ENCODE measurements around the gene PCLO. TPM values are rescaled to one million over a fixed set of nuclear protein-coding genes. Genes with fewer than 3 reads are reported as not detected.

Gene PCLO
- total and polyA plus RNA-seq, 9 of the 15 experiments (the other 6 are each of a cell fraction or from before 2014, with no cell fraction given) = under 0.01 to 0.01 TPM; not detected in 7

DNA sequence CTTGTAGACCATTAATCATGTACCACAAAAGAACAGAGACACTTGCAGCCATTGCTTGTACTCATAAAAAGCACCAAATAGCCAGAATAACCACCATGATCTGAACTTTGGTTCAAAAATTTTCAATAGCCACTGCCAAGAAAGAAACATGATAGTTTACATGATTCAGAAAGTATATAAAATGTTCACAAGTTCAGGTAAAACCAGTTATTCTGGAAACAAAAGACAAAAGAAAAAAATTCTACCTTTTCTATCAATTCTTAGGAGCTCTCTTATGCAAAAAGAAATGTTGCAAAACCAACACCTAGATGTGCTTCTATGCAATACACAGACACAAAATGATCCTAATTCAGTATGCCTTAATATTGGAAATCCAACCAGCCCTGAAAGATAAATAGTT lies 108.7 kb downstream of the PCLO start:
- no peak for ATAC-seq
- H3K4me1 ChIP-seq (replicated peaks in 1 of 2; ENCODE audit: control insufficient read depth in 2 of 2, insufficient read depth in 2 of 2, low read length in 2 of 2) = no peaks in the 10 kb centered on the region
- H3K9me3 ChIP-seq (replicated peaks; ENCODE audit: control insufficient read depth, insufficient read depth, low read depth, low read length) = no peaks in the 10 kb centered on the region; the same call in none of the 2 replicates
- no peak overlapping the region for H2AFZ ChIP-seq (ENCODE audit: low read depth, low read length)
- no peak for DNase-seq (ENCODE audit: extremely low read depth in 1 of 4, low spot score in 3 of 4)
- no TSS peak for BruUV-seq (replicated peaks)
- no peaks in the 10 kb centered on the region for H4K20me1 ChIP-seq (replicated peaks; ENCODE audit: control insufficient read depth, insufficient read depth, low read length)
- in situ Hi-C loops (cut with MboI) = no loop called here
- no peak overlapping the region for H3K27ac ChIP-seq (ENCODE audit: extremely low read depth, low read depth, low read length)
- H3K9ac ChIP-seq (ENCODE audit: insufficient read depth in 1 of 2, low read depth in 2 of 2, low read length in 2 of 2) = no peak overlapping the region
- intact Hi-C loops (cut with micrococcal nuclease) = no loop called here
- FAIRE-seq = no peak
- POLR2A ChIA-PET = no interaction called here
- H3K4me2 ChIP-seq (ENCODE audit: insufficient read depth, low read length) = no peak overlapping the region
- H3K4me3 ChIP-seq = no peak overlapping the region
- no peaks in the 10 kb centered on the region for H3K79me2 ChIP-seq (ENCODE audit: control insufficient read depth, insufficient read depth, low read length)
- no peaks in the 10 kb centered on the region for H3K36me3 ChIP-seq (ENCODE audit: control insufficient read depth, insufficient read depth, low read length)
- no peaks in the 10 kb centered on the region for H3K9me1 ChIP-seq (ENCODE audit: control insufficient read depth, insufficient read depth, low read length)
- CTCF ChIA-PET (ENCODE audit: low intra/inter-chr PET ratio) = no interaction called here
- H3K27me3 ChIP-seq (ENCODE audit: control insufficient read depth in 2 of 2, insufficient read depth in 2 of 2, low read length in 2 of 2) = no peaks in the 10 kb centered on the region
- TF ChIP-seq, protein P1, sequence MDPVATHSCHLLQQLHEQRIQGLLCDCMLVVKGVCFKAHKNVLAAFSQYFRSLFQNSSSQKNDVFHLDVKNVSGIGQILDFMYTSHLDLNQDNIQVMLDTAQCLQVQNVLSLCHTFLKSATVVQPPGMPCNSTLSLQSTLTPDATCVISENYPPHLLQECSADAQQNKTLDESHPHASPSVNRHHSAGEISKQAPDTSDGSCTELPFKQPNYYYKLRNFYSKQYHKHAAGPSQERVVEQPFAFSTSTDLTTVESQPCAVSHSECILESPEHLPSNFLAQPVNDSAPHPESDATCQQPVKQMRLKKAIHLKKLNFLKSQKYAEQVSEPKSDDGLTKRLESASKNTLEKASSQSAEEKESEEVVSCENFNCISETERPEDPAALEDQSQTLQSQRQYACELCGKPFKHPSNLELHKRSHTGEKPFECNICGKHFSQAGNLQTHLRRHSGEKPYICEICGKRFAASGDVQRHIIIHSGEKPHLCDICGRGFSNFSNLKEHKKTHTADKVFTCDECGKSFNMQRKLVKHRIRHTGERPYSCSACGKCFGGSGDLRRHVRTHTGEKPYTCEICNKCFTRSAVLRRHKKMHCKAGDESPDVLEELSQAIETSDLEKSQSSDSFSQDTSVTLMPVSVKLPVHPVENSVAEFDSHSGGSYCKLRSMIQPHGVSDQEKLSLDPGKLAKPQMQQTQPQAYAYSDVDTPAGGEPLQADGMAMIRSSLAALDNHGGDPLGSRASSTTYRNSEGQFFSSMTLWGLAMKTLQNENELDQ (CRISPR knock-in tag; IDR thresholded peaks at IDR 0.05; ENCODE audit: borderline replicate concordance) = no peak
- TF ChIP-seq HDAC1 (IDR thresholded peaks at IDR 0.05) (no peak), KLF13 (tag; IDR thresholded peaks at IDR 0.05; ENCODE audit: borderline replicate concordance, low read depth) (no peak), TRIM24 (IDR thresholded peaks at IDR 0.05) (no peak), CHCHD3 (CRISPR knock-in tag; IDR thresholded peaks at IDR 0.05) (no peak), RFX1 (IDR thresholded peaks at IDR 0.05) (no peak), ZNF282 (CRISPR knock-in tag; IDR thresholded peaks at IDR 0.05) (no peak), TARDBP (IDR thresholded peaks at IDR 0.05) (no peak)
- TF ChIP-seq, protein P2, sequence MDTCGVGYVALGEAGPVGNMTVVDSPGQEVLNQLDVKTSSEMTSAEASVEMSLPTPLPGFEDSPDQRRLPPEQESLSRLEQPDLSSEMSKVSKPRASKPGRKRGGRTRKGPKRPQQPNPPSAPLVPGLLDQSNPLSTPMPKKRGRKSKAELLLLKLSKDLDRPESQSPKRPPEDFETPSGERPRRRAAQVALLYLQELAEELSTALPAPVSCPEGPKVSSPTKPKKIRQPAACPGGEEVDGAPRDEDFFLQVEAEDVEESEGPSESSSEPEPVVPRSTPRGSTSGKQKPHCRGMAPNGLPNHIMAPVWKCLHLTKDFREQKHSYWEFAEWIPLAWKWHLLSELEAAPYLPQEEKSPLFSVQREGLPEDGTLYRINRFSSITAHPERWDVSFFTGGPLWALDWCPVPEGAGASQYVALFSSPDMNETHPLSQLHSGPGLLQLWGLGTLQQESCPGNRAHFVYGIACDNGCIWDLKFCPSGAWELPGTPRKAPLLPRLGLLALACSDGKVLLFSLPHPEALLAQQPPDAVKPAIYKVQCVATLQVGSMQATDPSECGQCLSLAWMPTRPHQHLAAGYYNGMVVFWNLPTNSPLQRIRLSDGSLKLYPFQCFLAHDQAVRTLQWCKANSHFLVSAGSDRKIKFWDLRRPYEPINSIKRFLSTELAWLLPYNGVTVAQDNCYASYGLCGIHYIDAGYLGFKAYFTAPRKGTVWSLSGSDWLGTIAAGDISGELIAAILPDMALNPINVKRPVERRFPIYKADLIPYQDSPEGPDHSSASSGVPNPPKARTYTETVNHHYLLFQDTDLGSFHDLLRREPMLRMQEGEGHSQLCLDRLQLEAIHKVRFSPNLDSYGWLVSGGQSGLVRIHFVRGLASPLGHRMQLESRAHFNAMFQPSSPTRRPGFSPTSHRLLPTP (IDR thresholded peaks at IDR 0.05; ENCODE audit: borderline replicate concordance, extremely low read depth, insufficient read length) = no peak
- TF ChIP-seq, protein P3, sequence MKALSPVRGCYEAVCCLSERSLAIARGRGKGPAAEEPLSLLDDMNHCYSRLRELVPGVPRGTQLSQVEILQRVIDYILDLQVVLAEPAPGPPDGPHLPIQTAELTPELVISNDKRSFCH (CRISPR knock-in tag; IDR thresholded peaks at IDR 0.05) = no peak
- TF ChIP-seq, protein P3 (tag; IDR thresholded peaks at IDR 0.05) = no peak
- TF ChIP-seq, protein P4, sequence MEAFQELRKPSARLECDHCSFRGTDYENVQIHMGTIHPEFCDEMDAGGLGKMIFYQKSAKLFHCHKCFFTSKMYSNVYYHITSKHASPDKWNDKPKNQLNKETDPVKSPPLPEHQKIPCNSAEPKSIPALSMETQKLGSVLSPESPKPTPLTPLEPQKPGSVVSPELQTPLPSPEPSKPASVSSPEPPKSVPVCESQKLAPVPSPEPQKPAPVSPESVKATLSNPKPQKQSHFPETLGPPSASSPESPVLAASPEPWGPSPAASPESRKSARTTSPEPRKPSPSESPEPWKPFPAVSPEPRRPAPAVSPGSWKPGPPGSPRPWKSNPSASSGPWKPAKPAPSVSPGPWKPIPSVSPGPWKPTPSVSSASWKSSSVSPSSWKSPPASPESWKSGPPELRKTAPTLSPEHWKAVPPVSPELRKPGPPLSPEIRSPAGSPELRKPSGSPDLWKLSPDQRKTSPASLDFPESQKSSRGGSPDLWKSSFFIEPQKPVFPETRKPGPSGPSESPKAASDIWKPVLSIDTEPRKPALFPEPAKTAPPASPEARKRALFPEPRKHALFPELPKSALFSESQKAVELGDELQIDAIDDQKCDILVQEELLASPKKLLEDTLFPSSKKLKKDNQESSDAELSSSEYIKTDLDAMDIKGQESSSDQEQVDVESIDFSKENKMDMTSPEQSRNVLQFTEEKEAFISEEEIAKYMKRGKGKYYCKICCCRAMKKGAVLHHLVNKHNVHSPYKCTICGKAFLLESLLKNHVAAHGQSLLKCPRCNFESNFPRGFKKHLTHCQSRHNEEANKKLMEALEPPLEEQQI (IDR thresholded peaks at IDR 0.05) = no peak
- TF ChIP-seq, protein P5, sequence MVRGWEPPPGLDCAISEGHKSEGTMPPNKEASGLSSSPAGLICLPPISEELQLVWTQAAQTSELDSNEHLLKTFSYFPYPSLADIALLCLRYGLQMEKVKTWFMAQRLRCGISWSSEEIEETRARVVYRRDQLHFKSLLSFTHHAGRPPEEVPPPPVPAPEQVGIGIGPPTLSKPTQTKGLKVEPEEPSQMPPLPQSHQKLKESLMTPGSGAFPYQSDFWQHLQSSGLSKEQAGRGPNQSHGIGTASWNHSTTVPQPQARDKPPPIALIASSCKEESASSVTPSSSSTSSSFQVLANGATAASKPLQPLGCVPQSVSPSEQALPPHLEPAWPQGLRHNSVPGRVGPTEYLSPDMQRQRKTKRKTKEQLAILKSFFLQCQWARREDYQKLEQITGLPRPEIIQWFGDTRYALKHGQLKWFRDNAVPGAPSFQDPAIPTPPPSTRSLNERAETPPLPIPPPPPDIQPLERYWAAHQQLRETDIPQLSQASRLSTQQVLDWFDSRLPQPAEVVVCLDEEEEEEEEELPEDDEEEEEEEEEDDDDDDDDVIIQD (CRISPR knock-in tag; IDR thresholded peaks at IDR 0.05) = no peak
